GM12801 (cell line): ENCODE results near the gene RIC8B.

Source experiments
- TF ChIP-seq, protein P1 (sequence below): IDR thresholded peaks from one replicate; pipeline ENCODE4 v1.5.1; 2011; ENCODE audit warnings: control low read depth; ENCODE audit not compliant: insufficient read length; ENCODE audit errors: extremely low read depth

Gene RIC8B

GRCh38 chr12:106888348-106888970 lies 114.0 kb downstream of the RIC8B start:
- TF ChIP-seq, protein P1, sequence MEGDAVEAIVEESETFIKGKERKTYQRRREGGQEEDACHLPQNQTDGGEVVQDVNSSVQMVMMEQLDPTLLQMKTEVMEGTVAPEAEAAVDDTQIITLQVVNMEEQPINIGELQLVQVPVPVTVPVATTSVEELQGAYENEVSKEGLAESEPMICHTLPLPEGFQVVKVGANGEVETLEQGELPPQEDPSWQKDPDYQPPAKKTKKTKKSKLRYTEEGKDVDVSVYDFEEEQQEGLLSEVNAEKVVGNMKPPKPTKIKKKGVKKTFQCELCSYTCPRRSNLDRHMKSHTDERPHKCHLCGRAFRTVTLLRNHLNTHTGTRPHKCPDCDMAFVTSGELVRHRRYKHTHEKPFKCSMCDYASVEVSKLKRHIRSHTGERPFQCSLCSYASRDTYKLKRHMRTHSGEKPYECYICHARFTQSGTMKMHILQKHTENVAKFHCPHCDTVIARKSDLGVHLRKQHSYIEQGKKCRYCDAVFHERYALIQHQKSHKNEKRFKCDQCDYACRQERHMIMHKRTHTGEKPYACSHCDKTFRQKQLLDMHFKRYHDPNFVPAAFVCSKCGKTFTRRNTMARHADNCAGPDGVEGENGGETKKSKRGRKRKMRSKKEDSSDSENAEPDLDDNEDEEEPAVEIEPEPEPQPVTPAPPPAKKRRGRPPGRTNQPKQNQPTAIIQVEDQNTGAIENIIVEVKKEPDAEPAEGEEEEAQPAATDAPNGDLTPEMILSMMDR: no peak

GRCh38 chr12:106889326-106889725 lies 114.8 kb downstream of the RIC8B start:
- TF ChIP-seq, protein P1: no peak

DNA sequence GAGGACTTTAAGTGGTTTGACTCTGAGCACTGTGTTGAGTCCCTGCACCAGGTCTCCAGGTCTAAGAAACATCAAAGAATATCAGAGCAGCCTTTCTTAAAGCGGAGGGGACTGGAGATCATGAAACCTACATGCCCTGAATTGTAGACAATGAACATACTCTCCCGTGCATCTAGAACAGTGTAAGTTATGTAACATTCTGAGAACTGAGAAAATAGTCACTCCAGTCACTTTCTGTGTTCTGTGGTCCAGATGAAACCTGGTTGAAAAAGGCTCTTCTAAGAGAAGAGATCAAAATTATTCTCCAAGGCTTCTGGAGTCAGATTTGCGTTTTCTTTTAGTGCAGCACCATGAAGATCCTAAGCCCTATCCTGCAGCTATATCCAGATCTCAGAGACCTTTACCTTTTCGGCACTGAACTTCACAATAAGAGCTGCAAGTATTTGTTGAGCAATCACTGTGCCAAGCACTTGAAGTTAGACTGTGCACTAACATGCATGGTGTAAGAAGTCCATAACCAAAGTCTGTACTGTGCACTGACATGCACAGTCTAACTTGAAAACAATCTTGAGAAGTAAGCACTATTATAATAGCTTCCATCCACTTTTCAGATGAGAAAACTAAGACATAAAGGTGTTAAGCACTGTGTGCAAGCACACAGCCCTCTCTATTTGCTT lies 115.6 kb downstream of the RIC8B start:
- TF ChIP-seq, protein P1: no peak

- TF ChIP-seq, protein P1: no peak
Observed at GRCh38 chr12:106892075-106892474, 117.6 kb downstream of the RIC8B start.

DNA sequence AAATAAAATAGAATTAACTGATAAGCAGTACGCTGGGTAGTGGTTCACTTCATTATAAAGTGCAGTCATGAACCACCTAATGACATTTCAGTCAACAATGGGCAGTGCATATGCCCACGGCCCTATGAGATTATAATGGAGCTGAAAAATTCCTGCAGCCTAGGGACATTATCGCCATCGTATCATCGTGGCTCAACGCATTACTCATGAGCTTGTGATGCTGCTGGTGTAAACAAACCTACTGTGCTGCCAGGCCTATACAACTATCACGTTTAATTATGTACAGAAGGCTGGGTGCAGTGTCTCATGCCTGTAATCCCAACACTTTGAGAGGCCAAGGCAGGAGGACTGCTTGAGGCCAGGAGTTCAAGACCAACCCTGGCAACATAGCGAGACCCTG lies 119.0 kb downstream of the RIC8B start:
- TF ChIP-seq, protein P1: no peak

DNA sequence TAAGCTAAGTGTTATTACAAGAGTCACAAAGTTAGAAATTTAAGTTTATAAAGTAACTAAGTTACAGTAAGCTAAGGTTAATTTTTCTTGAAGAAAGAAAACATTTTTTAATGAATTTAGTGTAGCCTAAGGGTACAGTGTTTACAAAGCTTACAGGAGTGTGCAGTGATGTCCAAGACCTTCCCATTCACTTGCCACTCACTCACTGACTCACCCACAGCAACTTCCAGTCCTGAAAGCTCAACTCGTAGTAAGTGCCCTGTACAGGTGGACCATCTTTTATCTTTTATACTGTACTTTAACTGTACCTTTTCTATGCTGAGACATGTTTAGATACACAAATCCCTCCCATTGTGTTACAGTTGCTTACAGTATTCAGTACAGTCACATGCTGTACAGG lies 120.3 kb downstream of the RIC8B start:
- TF ChIP-seq, protein P1: no peak

DNA sequence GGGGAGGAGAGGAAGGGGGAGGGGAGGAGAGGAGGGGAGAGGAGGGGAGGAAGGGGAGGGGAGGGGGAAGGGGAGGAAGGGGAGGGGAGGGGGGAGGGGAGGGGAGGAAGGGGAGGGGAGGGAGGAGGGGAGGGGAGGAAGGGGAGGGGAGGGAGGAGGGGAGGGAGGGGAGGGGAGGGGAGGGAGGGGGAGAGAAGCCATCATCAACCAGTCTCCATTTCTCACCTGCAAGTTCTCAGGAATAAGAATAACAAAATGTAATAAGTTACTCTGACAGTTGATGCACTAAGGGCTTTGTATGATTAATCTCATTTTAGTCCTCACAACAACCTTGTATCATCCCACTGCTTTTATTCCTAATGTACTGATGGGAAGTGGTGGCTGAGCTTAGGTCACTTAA lies 122.1 kb downstream of the RIC8B start:
- TF ChIP-seq, protein P1: no peak
